GM10266 (cell line): ENCODE results near the gene NCKAP1.

Source experiments
- DNase-seq: peaks from one replicate; pipeline ENCODE4 v3.0.0; 2012; ENCODE audit errors: extremely low spot score
- CTCF ChIP-seq: IDR thresholded peaks from 2 replicates; pipeline ENCODE4 v1.5.1; 2012; ENCODE audit warnings: mild to moderate bottlenecking, low read depth; ENCODE audit not compliant: control insufficient read depth, insufficient read depth; ENCODE audit errors: missing control alignments

Gene NCKAP1

GRCh38 chr2:182915369-182916326 lies 122.6 kb downstream of the NCKAP1 start:
- no peak for DNase-seq
- TF ChIP-seq CTCF = no peak

- DNase-seq = no peak
- no peak for TF ChIP-seq CTCF
Measured at GRCh38 chr2:182914852-182915251, 123.4 kb downstream of the NCKAP1 start.

- TF ChIP-seq CTCF = no peak
- DNase-seq = no peak
Measured at GRCh38 chr2:182913064-182913463, 125.2 kb downstream of the NCKAP1 start.

- DNase-seq = no peak
- no peak for TF ChIP-seq CTCF
Measured at GRCh38 chr2:182912518-182912915, 125.7 kb downstream of the NCKAP1 start.

- no peak for DNase-seq
- TF ChIP-seq CTCF = no peak
Measured at GRCh38 chr2:182911813-182912517, 126.3 kb downstream of the NCKAP1 start.

- DNase-seq = no peak
- TF ChIP-seq CTCF = no peak
Measured at GRCh38 chr2:182910965-182911364, 127.3 kb downstream of the NCKAP1 start.

GRCh38 chr2:182907081-182907830 lies 131.0 kb downstream of the NCKAP1 start:
- DNase-seq = no peak
- TF ChIP-seq CTCF = no peak
